Stimulated activated CD4-positive, alpha-beta T cell treated with anti-CD3 and anti-CD28 coated beads, Interleukin-12 subunit alpha, Interleukin-12 subunit beta, amount 100 ng/mL, for 24 hours (primary cell): ENCODE results near the gene UPK1A.

Source experiments
- DNase-seq, 2 experiments: peaks; one replicate each; pipeline ENCODE4 v3.0.0-alpha.2; 2020; ENCODE audit warnings: low read depth in 2 of 2

The UPK1A gene

DNA sequence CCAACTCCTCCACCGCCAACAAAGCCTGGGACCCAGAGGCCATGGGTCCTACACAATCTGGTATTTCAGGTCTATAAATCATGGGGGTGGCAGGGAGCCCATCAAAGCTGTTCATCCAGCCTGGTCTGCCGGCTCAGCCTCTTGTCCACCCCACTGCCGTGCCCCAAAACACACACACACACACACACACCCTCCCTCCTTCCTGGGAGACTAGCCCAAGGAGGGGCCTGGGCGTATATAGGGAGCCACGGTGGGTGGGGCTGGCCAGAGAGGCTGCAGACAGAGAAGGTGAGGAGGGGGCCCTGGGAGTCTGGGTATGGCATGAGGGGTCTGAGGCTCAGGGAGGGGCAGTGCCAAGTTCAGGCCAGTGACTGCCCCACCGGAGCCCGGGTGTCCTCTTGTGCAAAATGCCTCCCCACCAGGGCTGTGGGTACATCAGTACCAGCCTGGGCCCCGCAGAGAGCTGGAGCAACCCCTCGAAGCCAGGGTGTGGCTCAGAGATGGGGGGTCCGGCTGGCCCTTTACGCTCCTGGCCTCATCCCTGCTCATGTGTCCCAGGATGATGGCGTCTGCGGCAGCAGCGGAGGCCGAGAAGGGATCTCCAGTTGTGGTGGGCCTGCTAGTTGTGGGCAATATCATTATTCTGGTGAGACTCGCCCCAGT, at the start of gene UPK1A:
Gene UPK1A (plus strand): TSS at position 267 of the 663 bp plus-strand sequence. CDS start 296 bp downstream, at position 563.
- no peak for DNase-seq

DNA sequence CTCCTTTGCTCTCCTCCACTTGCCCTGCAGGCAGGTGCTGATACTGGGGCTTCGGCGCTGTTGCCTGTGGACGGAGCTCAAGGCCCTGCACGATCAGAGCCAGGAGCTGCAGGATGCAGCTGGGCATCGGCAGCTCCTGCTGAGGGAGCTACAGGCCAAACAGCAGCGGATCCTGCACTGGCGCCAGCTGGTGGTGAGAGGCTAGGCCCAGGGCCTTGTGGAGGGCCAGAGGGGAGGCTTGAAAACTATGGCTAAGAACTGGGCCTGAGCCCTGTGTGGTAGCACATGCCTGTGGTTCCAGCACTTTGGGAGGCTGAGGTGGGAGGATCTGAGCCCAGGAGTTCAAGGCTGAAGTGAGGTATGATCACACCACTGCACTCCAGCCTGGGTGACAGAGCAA, 47.5 kb upstream of the UPK1A start:
- DNase-seq: no peak

DNA sequence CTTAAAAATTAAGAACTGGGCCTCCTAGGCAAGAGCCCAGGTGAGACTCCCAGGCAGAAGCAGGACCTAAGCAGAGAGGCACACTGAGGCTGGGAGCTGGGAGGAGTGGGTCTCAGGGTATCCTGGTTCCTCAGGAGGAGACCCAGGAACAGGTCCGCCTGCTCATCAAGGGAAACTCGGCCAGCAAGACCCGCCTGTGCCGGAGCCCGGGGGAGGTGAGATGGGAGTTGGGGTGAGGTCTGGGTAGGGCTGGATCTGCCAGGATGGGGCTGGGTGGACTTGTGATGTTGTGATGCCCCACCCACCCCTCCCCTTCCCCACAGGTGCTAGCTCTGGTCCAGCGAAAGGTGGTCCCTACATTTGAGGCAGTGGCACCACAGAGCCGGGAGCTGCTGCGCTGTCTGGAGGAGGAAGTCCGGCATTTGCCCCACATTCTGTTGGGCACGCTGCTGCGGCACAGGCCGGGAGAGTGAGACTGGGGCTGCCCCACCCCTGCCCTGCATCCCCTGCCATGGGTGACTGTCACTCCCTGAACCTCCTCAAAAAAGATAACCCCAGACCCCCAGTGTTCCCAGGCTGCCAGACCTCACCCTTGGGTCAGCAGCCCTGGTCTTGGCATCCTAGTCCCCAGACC, 46.9 kb upstream of the UPK1A start:
- DNase-seq: no peak

DNA sequence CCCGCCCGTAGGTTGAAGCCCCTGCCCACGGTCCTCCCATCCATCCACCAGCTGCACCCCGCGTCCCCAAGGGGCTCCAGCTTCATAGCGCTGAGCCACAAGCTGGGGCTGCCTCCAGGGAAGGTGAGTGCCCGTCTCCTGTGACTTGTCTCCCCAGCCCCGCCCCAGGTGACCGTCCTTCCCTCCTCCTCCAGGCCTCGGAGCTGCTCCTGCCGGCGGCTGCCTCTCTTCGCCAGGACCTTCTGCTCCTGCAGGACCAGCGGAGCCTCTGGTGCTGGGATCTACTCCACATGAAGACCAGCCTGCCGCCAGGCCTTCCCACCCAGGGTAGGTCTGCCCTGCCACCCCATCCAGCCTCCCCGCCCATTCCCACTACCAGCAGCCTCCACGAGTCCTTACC, 46.3 kb upstream of the UPK1A start:
- no peak for DNase-seq

DNA sequence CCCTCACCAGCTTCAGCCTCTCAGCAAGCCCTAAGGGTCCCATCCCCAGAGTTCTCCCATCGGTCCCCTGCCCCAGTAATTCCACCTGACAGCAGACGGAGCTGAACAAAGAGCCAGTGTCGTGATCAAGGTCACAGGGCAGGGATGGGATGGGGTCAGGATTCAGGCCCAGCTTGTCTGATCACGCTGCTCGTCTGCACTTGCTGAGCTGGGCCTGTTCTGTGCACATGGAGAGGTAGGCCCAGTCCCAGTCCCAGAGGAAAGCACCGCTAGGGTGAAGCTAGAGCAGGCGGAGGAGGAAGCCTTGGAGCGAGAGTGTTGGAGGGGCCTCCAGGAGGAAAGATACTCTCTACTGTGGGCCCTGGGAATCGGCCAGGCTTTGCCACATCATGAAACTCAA, 44.6 kb upstream of the UPK1A start:
- DNase-seq: no peak

DNA sequence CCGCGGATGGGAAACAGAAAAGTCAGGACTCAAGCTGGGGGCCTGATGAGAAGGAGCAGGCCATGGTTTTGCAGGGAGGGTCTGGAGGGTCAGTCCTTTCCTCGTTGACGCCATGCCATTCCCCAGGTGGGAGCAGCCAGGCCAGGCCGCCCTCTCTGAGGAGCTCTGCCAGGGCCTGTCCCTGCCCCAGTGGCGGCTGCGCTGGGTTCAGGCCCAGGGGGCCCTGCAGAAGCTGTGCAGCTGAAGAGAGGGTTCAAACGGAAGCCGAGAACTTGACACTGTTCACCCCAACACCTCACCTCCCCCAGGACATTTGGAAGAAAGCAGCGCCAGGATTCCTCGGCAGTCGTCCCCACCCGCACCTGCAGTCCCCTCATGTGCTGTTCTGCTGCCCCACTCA, 43.6 kb upstream of the UPK1A start:
- no peak for DNase-seq

DNA sequence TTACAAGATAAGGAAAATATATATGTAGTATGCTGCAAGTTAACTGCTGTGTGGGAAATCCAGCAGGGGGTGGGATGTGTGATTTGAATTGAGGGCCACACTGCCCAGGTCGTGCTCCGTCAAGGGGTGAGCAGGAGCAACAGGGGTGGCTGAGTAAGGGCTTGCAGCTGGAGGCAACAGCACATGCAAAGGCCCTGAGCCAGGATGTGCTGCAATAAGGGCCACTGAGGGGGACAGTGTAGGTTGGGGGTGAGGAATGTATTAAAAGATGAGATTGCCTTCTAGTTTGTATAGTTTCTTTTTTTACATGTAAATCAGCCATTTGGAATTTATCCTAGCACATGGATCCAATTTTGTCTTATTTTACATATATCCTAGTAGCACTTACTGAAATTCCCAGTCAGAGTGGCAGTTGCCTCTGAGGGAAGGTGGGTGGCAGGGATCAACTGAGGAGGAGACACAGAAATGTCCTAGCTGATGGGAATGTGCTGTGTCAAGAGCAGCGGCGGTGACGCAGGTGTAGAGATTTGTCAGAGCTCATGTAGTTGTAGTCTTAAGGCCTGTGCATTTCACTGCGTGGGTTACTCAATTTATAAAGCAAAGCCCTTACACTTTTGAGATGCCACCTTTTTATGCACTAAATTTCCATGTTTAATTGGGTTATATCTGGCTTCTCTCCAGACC, 42.8 kb upstream of the UPK1A start:
- DNase-seq: no peak

DNA sequence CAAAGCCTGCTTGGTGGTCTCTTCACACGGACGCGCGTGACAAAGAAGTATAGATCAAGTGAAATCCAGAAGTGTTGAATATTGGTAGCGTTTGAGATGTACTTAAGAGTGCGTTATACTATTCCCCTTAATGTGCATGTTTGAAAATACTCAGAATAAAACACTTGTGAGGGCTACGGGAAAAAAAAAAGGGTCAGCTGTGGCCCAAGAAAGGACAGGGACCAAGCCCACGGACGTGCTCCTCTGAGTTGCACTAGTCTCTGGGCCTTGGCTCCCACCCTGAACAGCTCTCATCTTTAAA, 38.1 kb upstream of the UPK1A start:
- no peak for DNase-seq

DNA sequence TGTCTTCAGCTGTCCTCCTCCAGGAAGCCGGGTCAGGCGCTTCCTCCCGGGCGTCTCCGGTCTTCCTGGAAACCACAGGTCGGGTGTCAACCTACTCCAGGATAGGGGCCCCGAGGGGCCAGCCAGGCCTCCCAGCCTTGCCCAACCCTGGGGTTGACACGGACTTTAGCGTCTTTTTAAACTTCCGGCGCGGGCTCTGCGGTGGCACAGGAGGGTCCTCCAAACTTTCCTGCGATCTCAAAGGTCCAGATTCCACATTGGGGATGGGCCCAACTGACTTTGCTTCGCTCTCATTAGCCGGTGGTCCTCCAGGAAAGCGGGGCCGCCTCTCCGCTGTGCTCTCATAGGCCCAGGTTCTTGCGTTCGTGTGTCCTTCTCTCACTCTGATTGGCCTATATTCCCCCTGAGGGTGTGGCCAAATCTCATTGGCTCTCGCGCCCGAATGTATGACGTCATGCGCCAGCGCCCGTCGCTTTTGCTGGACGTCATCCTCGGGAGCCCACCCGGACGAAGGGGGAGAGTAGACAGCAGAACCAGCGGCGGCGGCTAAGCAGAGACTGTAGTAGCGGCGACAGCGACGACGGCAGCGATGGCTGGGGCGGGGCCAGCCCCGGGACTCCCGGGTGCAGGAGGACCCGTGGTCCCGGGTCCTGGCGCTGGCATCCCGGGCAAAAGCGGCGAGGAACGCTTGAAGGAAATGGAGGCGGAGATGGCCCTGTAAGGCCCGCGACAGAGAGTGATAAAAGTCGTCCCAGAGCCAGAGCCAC, 37.6 kb upstream of the UPK1A start, which contains the start of gene RBM42:
Gene RBM42 (plus strand): TSS at position 472 of the 767 bp plus-strand sequence. CDS start 118 bp downstream, at position 590.
- DNase-seq: peak; percentile 95

DNA sequence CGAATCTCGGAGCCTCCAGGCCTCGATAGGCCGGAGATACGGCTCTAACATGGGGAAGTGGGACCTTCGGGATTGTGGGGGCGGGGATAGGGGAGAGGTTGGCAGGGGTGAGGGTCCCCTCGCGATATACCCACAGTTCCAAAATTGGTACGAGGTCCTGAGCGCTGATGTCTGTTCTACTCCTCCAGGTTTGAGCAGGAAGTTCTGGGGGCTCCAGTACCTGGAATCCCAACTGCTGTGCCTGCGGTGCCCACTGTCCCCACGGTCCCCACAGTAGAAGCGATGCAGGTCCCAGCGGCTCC, 37.0 kb upstream of the UPK1A start:
- no peak for DNase-seq

DNA sequence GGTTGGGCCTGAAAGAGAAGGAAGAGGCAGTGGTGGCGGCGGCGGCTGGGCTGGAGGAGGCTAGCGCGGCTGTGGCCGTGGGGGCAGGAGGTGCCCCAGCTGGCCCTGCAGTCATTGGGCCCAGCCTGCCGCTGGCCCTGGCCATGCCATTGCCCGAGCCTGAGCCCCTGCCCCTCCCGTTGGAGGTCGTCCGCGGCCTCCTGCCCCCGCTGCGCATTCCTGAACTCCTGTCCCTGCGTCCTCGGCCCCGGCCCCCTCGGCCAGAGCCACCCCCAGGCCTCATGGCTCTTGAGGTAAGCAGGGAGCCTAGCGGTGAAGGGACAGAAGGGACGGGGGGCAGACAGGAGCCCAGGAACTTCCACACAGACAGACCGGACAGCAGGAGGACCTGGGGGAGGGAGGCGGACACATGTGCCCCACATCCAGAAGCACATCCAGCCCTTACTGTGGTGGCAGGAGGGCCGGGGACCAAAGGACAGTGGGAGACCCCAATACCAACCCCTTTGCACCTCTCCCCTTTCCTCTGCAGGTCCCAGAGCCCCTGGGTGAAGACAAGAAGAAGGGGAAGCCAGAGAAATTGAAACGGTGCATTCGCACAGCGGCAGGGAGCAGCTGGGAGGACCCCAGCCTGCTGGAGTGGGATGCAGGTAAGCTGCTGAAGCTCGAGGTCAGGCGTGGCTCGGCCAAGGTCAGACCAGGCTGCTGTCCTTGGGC, 32.4 kb upstream of the UPK1A start:
- no peak for DNase-seq

DNA sequence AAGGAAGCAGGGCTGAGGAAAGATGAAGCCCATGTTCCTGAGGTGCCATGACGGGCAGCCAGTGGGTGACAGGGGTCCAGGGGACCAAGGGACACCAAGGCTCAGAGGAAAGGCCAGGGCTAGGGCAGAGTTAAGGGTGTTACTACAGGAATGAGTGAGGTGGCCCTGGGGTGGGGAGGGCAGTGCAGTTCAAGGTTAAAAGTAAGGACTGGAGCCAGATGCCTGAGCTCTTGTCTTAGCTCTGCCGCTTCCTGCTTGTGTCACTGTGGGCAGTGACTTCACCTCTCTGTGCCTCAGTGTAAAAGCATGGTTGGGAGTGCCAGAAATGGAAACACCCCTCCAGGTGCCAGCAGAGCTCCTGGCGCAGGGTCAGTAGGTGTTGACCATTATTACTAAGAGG, 29.7 kb upstream of the UPK1A start:
- no peak for DNase-seq

DNA sequence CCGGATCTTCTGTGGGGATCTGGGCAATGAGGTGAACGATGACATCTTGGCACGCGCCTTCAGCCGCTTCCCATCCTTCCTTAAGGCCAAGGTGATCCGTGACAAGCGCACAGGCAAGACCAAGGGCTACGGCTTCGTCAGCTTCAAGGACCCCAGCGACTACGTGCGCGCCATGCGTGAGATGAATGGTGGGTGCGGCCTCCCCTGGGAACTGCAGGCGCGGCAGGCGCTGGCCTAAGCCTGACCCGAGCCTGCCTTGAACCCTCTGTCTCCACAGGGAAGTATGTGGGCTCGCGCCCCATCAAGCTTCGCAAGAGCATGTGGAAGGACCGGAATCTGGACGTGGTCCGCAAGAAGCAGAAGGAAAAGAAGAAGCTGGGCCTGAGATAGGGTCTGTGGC, 29.2 kb upstream of the UPK1A start:
- no peak for DNase-seq

DNA sequence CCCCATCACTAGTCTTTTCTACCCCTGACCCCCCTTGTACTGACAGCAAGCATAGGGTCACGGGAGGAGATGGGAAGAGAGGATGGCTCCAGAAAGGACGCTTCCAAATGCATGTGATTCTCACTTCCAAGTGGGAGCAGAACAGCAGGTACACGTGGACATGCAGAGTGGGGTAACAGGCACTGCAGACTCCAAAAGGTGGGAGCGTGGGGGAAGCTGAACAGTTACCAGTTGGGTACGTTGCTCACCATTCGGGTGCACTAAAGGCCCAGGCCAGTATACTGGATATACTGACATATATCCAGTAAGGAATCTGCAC, 27.0 kb upstream of the UPK1A start:
- no peak for DNase-seq

DNA sequence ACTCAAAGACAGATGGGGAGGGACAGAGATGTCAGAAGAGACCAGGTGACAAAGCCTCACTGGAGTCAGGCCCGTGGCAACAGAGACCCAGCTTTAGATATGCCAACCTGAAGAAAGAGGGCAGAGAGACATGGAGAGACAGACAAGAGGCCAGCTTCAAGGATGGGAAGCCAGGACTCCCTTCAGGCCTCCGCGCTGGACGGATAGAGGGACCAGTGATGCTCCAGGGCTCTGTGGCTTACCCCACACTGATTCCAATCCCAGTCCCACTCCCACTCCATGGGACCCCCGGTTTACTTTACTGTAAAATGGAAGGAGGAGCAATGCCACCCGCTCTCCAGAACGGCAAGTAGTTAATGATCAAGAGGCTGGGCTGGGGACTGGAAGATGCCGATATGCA, 26.5 kb upstream of the UPK1A start:
- DNase-seq: no peak

DNA sequence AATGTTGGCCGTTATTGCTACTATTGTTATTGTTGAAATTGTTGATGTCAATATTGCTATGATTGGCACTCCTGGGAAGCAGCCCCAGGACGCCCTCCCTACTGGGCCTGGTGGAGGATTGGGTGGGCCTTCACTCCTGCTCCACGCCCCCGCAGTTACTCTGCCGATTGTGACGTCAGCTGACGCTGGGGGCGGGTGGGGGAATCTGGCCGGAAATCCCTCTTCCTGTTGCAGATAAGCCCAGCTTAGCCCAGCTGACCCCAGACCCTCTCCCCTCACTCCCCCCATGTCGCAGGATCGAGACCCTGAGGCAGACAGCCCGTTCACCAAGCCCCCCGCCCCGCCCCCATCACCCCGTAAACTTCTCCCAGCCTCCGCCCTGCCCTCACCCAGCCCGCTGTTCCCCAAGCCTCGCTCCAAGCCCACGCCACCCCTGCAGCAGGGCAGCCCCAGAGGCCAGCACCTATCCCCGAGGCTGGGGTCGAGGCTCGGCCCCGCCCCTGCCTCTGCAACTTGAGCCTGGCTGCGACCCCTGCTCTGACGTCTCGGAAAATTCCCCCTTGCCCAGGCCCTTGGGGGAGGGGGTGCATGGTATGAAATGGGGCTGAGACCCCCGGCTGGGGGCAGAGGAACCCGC, 24.7 kb upstream of the UPK1A start, which contains the start of gene ETV2:
Gene ETV2 (plus strand): TSS at position 231 of the 637 bp plus-strand sequence. CDS start 716 bp downstream, outside the sequence.
- DNase-seq: no peak

DNA sequence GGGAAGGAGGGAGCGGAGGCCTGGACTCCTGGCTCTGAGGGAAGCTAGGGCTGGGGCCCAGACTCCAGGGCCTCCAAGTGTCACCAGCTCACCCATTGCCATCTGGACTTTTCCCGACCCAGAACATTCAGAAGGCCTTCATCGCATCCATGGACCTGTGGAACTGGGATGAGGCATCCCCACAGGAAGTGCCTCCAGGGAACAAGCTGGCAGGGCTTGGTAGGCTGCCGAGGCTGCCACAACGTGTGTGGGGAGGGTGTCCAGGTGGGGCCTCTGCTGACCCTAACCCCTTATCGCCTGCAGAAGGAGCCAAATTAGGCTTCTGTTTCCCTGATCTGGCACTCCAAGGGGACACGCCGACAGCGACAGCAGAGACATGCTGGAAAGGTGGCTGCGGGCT, 24.0 kb upstream of the UPK1A start:
- no peak for DNase-seq

DNA sequence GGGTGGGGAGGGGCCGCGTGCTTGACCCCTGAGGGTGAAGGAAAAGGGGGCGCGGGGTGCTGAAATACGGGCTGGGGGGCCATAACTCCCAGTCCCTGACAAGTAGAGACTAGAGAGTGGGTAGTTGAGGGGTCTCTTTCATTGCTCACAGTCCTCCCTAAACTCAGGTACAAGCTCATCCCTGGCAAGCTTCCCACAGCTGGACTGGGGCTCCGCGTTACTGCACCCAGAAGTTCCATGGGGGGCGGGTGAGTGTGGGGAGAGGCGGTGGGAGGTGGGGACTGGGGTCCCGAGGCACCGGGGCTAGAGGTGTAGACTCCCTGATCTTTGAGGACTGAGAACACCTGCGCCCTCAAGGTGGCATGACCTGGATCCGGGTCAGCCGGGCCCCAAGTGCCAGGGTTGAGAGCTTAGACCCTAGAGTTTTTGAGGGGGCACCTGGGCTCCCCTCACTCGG, 23.5 kb upstream of the UPK1A start:
- no peak for DNase-seq

DNA sequence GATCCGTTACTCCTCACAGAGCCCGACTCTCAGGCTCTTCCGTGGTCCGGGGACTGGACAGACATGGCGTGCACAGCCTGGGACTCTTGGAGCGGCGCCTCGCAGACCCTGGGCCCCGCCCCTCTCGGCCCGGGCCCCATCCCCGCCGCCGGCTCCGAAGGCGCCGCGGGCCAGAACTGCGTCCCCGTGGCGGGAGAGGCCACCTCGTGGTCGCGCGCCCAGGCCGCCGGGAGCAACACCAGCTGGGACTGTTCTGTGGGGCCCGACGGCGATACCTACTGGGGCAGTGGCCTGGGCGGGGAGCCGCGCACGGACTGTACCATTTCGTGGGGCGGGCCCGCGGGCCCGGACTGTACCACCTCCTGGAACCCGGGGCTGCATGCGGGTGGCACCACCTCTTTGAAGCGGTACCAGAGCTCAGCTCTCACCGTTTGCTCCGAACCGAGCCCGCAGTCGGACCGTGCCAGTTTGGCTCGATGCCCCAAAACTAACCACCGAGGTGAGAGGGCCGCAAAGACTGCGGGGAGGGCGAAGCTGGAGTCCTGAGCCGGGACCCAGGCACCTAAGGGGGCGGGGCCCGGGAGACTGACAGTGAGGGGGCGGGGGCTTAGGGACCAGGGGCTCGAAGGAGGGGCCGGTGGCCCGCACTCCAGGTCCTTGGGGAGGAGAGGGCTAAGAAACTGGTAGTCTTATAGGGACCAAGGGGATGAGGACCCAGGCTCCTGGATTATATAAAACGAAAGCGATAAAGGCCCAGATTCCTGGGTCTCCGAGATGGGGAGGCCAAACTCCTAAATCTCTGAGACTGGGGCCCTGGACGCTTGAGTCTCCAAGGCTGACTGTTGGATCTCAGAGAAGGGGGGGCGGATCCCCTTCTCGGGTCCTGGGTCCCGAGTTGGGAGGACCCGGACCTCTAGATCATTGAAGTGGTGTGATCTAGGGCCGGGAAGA, 22.8 kb upstream of the UPK1A start:
- peak; percentile 59 to 78 for DNase-seq
